Upper lobe of left lung (tissue), 6 donors: ENCODE data around the gene PPP1R14B. TPM values are rescaled to one million over a fixed set of nuclear protein-coding genes. Genes with fewer than 3 reads are reported as not detected.

Experiments used
- ATAC-seq, 2 donors: fragments of 200-7000 bp; cut with Tn5 transposase; one replicate each; pipeline ENCODE4 v1.9.1; 2022; ENCODE audit warnings: mild to moderate bottlenecking in 2 of 2, moderate library complexity in 2 of 2; ENCODE audit not compliant: low FRiP score in 2 of 2
- DNase-seq, 2 donors: peaks; one replicate each; pipeline ENCODE4 v3.0.0-alpha.2; 2019 to 2020
- H3K27ac ChIP-seq, 4 donors: fragments of 200-600 bp; sonication (generic); one replicate each; pipeline ENCODE4 v1.5.1; 2016 to 2019
- H3K27me3 ChIP-seq, 4 donors: fragments of 200-600 bp; sonication (generic); one replicate each; pipeline ENCODE4 v1.5.1; 2017 to 2019
- H3K36me3 ChIP-seq, 4 donors: fragments of 200-600 bp; sonication (generic); one replicate each; pipeline ENCODE4 v1.5.1; 2016 to 2019
- H3K4me1 ChIP-seq, 4 donors: fragments of 200-600 bp; sonication (generic); one replicate each; pipeline ENCODE4 v1.5.1; 2018 to 2019
- H3K4me3 ChIP-seq, 4 donors: fragments of 200-600 bp; sonication (generic); one replicate each; pipeline ENCODE4 v1.5.1; 2017 to 2019; ENCODE audit warnings: mild to moderate bottlenecking in 2 of 4, moderate library complexity in 1 of 4
- H3K9me3 ChIP-seq, 4 donors: fragments of 200-600 bp; sonication (generic); one replicate each; pipeline ENCODE4 v1.5.1; 2018 to 2019
- EP300 ChIP-seq, 4 donors: sonication (generic); formaldehyde crosslinking; IDR thresholded peaks; one replicate each; pipeline ENCODE4 v1.5.1; 2017; ENCODE audit warnings: antibody characterized with exemption in 4 of 4, control low read depth in 2 of 4
- POLR2A ChIP-seq, 4 donors: fragments of 450-650 bp; IDR thresholded peaks; one replicate each; pipeline ENCODE4 v1.5.1; 2016 to 2017; ENCODE audit warnings: antibody characterized with exemption in 4 of 4, mild to moderate bottlenecking in 2 of 4
- POLR2AphosphoS5 ChIP-seq, 2 donors: sonication (generic); formaldehyde crosslinking; IDR thresholded peaks; one replicate each; pipeline ENCODE4 v1.5.1; 2017; ENCODE audit warnings: antibody characterized with exemption in 2 of 2
- WGBS, 2 donors: methylation state at CpG; one replicate each; pipeline ENCODE4 v1.1.5; 2017 to 2018; 5-methylcytosine and 5-hydroxymethylcytosine counted together
- total RNA-seq, 6 donors: library from RNA; depleted of rRNA in 4 of 6; stranded (reverse); fragments of >200 nt in 4 of 6; gene quantifications; one replicate each; pipeline versions ENCODE4 v1.1.0 to v1.2.1, GENCODE V29; 2016 to 2021
- TF ChIP-seq, protein P1 (sequence below), 6 experiments: fragments of 450-650 bp in 4 of 6; fragments of 200-600 bp in 2 of 6; sonication (generic) in 2 of 6; IDR thresholded peaks; one replicate each; pipeline ENCODE4 v1.5.1; 2016 to 2019; ENCODE audit warnings: antibody characterized with exemption in 6 of 6
- donor health status: DM: no; HTN: no; CAD: no; lungs with moderate emphysema.
- donor health status: DM: no; HTN: yes; CAD: no; lungs with severe emphysema.

The PPP1R14B gene
- total RNA-seq, 6 donors from 2014 or later, result 51.4 to 118 (median 60.3) TPM

DNA sequence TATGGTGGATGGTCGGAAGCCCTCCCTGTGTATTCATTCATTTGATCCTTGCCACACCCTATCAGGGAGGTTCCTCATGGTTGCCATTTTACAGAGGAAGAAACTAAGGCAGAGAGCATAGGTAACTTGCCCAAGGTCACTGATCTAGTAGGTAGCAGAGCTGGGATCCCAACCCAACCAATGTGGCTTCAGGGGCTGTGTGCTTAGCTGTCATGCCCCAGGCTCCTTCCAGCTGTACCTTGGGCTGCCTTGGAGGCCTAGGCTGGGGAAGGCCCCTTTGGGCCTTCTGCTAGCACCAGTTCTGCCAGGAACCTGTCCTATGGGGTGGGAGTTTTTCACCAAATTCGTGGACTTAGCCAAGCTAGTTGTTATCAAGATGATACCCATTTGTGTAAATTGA lies 29.1 kb upstream of the PPP1R14B start:
- no peak for DNase-seq
- H3K27me3 ChIP-seq, result no peaks in the 10 kb centered on the region
- H3K27ac ChIP-seq, result peak overlapping the region in 1 of 4 donors; percentile 30
- no peak for TF ChIP-seq POLR2AphosphoS5 (IDR thresholded peaks at IDR 0.05)
- TF ChIP-seq, protein P1, sequence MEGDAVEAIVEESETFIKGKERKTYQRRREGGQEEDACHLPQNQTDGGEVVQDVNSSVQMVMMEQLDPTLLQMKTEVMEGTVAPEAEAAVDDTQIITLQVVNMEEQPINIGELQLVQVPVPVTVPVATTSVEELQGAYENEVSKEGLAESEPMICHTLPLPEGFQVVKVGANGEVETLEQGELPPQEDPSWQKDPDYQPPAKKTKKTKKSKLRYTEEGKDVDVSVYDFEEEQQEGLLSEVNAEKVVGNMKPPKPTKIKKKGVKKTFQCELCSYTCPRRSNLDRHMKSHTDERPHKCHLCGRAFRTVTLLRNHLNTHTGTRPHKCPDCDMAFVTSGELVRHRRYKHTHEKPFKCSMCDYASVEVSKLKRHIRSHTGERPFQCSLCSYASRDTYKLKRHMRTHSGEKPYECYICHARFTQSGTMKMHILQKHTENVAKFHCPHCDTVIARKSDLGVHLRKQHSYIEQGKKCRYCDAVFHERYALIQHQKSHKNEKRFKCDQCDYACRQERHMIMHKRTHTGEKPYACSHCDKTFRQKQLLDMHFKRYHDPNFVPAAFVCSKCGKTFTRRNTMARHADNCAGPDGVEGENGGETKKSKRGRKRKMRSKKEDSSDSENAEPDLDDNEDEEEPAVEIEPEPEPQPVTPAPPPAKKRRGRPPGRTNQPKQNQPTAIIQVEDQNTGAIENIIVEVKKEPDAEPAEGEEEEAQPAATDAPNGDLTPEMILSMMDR (IDR thresholded peaks at IDR 0.05), result no peak
- no peak for TF ChIP-seq POLR2A (IDR thresholded peaks at IDR 0.05)
- TF ChIP-seq EP300 (IDR thresholded peaks at IDR 0.05), result no peak
- H3K9me3 ChIP-seq, result no peaks in the 10 kb centered on the region
- WGBS, 2 donors, result 83 to 97% methylated on average over 2 of the region's 2 CpGs
- no peak overlapping the region for H3K4me3 ChIP-seq
- peaks cover 7 to 25% (median 13%) of the 10 kb centered on the region in 4 donors for H3K4me1 ChIP-seq
- no peak for ATAC-seq
- H3K36me3 ChIP-seq, result peaks cover 0 to 32% (median 17%) of the 10 kb centered on the region in 4 donors

- H3K4me3 ChIP-seq, result no peak overlapping the region
- H3K27me3 ChIP-seq, result no peaks in the 10 kb centered on the region
- H3K4me1 ChIP-seq, result peaks cover 7 to 29% (median 13%) of the 10 kb centered on the region in 4 donors
- no peak for TF ChIP-seq POLR2AphosphoS5 (IDR thresholded peaks at IDR 0.05)
- no peak for TF ChIP-seq POLR2A (IDR thresholded peaks at IDR 0.05)
- TF ChIP-seq, protein P1 (IDR thresholded peaks at IDR 0.05), result no peak
- no peak for TF ChIP-seq EP300 (IDR thresholded peaks at IDR 0.05)
- WGBS, 2 donors, result 88 to 92% methylated on average over 11 to 15 of the region's 15 CpGs
- ATAC-seq (no peak), DNase-seq (no peak)
- peaks cover 0 to 32% (median 17%) of the 10 kb centered on the region in 4 donors for H3K36me3 ChIP-seq
- H3K9me3 ChIP-seq, result no peaks in the 10 kb centered on the region
- H3K27ac ChIP-seq, result peak overlapping the region in 1 of 4 donors; percentile 30
Observed at GRCh38 chr11:64275031-64275800, 28.5 kb upstream of the PPP1R14B start.

DNA sequence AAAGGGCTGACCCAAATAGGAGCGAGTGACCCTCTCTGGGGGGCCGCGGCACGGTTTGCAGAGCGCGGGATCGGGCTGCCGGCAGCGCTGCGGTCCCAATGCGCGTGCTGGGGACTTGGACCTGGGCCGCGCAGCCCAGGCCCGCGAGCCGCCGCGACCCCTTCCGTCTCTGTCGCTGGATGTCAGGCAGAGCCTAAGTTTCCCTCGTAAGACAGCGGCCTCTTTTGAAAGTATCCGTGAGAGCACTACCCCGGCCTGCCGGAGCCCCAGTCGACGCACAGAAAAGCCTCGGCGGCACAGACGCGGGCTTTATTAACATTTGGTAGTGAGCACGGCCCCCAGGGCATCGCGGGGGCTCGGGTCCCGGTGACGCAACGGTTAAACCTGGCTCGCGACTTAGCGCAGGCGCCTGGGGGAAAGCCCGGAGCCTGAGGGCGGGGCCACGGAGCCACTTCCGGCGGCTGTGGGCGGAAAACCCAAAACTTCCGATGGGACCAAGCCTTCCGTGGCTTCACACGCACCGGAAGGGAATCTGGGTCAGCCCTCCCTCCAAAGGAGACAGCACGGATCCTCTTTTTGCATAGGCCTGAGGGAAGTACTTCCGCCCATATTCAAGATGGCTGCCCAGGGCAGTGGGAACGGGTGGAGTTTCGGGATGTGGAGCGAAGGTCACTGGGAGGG lies 22.9 kb upstream of the PPP1R14B start:
- no peaks in the 10 kb centered on the region for H3K27me3 ChIP-seq
- WGBS, 2 donors, result 0% methylated on average over 8 to 36 of the region's 58 CpGs
- ATAC-seq (peak; percentile 93 to 96), DNase-seq (peak; percentile 98 to 99)
- H3K4me3 ChIP-seq, result peak overlapping the region; percentile 75 to 92 (median 80)
- TF ChIP-seq POLR2AphosphoS5 (IDR thresholded peaks at IDR 0.05) (peak; percentile 96 to 98), EP300 (IDR thresholded peaks at IDR 0.05) (peak in 2 of 4 donors; percentile 63 to 69), POLR2A (IDR thresholded peaks at IDR 0.05) (peak in 3 of 4 donors; percentile 42 to 74 (median 64))
- TF ChIP-seq, protein P1 (IDR thresholded peaks at IDR 0.05), result peak in 5 of 6 experiments; percentile 13 to 32 (median 26)
- H3K36me3 ChIP-seq, result peaks cover 0 to 25% (median 22%) of the 10 kb centered on the region in 4 donors
- H3K27ac ChIP-seq, result peak overlapping the region; percentile 96 to 98 (median 96)
- peaks cover 29 to 41% (median 34%) of the 10 kb centered on the region in 4 donors for H3K4me1 ChIP-seq
- H3K9me3 ChIP-seq, result no peaks in the 10 kb centered on the region

DNA sequence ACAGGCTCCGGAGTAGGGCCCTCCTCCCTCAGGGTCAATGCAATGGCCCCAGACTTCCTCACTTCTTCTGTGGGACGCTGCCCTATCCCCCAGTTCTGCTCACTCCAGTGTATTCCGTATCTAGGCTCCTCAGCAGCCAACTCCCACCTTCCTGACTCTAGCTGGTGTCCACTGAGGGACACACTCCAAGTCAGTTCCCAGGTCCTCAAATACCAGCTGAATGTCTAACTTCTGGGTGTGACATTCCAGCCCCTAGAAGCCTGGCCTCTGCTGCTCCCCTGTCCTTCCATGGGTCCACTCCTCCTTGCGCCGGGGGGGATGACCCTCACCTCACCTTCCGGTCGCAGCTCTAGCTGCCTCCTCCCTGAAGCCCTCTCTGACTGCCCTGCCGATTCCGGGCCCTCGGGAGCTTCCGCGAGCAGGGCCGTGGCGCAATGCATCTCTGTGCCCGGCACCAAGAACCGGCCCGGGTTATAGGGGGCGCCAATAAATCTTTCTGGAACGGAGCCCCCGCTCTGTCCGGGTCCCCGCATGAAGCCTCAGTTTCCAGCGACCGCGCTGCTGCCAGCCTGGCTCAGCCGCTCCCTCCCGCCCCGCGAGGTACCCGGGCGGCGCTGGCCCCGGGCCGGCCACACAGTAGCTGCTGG lies 22.3 kb upstream of the PPP1R14B start:
- TF ChIP-seq POLR2AphosphoS5 (IDR thresholded peaks at IDR 0.05) (peak in 1 of 2 donors; percentile 26), POLR2A (IDR thresholded peaks at IDR 0.05) (no peak)

More for the DNA sequence above, 22.3 kb upstream of the PPP1R14B start:
- peaks cover 29 to 39% (median 34%) of the 10 kb centered on the region in 4 donors for H3K4me1 ChIP-seq
- H3K27me3 ChIP-seq, result no peaks in the 10 kb centered on the region
- peaks cover 0 to 32% (median 25%) of the 10 kb centered on the region in 4 donors for H3K36me3 ChIP-seq
- ATAC-seq (peak; percentile 0 to 42), DNase-seq (peak in 1 of 2 donors; percentile 70)
- 2 to 3% methylated on average over 20 to 27 of the region's 34 CpGs for WGBS, 2 donors
- H3K27ac ChIP-seq, result peak overlapping the region; percentile 96 to 98 (median 96)
- no peaks in the 10 kb centered on the region for H3K9me3 ChIP-seq
- peak overlapping the region; percentile 75 to 92 (median 80) for H3K4me3 ChIP-seq
